ENCODE results near the gene LRRC75A.

- no peak for TF ChIP-seq POLR2A (IDR thresholded peaks at IDR 0.05)
- no peak for TF ChIP-seq CTCF (IDR thresholded peaks at IDR 0.05)
- no peak for TF ChIP-seq POLR2AphosphoS5 (IDR thresholded peaks at IDR 0.05)
Measured at GRCh38 chr17:16459855-16460550, 32.0 kb downstream of the LRRC75A start.
